Measurements from ENCODE around the gene PRDX3.

- TF ChIP-seq, protein P1, sequence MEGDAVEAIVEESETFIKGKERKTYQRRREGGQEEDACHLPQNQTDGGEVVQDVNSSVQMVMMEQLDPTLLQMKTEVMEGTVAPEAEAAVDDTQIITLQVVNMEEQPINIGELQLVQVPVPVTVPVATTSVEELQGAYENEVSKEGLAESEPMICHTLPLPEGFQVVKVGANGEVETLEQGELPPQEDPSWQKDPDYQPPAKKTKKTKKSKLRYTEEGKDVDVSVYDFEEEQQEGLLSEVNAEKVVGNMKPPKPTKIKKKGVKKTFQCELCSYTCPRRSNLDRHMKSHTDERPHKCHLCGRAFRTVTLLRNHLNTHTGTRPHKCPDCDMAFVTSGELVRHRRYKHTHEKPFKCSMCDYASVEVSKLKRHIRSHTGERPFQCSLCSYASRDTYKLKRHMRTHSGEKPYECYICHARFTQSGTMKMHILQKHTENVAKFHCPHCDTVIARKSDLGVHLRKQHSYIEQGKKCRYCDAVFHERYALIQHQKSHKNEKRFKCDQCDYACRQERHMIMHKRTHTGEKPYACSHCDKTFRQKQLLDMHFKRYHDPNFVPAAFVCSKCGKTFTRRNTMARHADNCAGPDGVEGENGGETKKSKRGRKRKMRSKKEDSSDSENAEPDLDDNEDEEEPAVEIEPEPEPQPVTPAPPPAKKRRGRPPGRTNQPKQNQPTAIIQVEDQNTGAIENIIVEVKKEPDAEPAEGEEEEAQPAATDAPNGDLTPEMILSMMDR (IDR thresholded peaks at IDR 0.05), result no peak
- no peak for TF ChIP-seq POLR2A (IDR thresholded peaks at IDR 0.05)
Observed at GRCh38 chr10:119211625-119212441, 33.2 kb upstream of the PRDX3 start.
